Gastrocnemius medialis (tissue), 4 donors: ENCODE results near the gene HIRIP3. TPM values are rescaled to one million over a fixed set of nuclear protein-coding genes. Genes with fewer than 3 reads are reported as not detected.
"Not testable (repeated sequence)": the region's sequence is repeated elsewhere in the genome, so short reads cannot be mapped to it uniquely, and the experiment has no call there.

Experiments
- ATAC-seq, 2 donors: fragments of 150-250 bp; one replicate each; pipeline ENCODE4 v1.9.1; 2016
- DNase-seq, 2 donors: peaks; one replicate each; pipeline ENCODE4 v3.0.0-alpha.2; 2019
- H3K27ac ChIP-seq, 4 donors: fragments of 200-600 bp; sonication (generic); 1 replicate in 1 of 4; 2 replicates in 3 of 4; pipeline ENCODE4 v1.5.1; 2016 to 2018; ENCODE audit warnings: mild to moderate bottlenecking in 2 of 4, moderate library complexity in 1 of 4
- H3K27me3 ChIP-seq, 3 donors: fragments of 200-600 bp; sonication (generic) in 2 of 3; 1 replicate in 1 of 3; 2 replicates in 2 of 3; pipeline versions ENCODE4 v1.5.1 to v1.6.0; 2016 to 2019; ENCODE audit warnings: mild to moderate bottlenecking in 1 of 3, moderate library complexity in 1 of 3
- H3K36me3 ChIP-seq, 2 donors: fragments of 200-600 bp; sonication (generic) in 1 of 2; one replicate each; pipeline ENCODE4 v1.5.1; 2017 to 2018
- H3K4me1 ChIP-seq, 2 donors: fragments of 200-600 bp; sonication (generic) in 1 of 2; one replicate each; pipeline ENCODE4 v1.5.1; 2016 to 2017; ENCODE audit warnings: mild to moderate bottlenecking in 2 of 2
- H3K4me3 ChIP-seq, 4 donors: fragments of 200-600 bp; sonication (generic) in 3 of 4; 1 replicate in 1 of 4; 2 replicates in 3 of 4; pipeline ENCODE4 v1.5.1; 2016 to 2019; ENCODE audit warnings: mild to moderate bottlenecking in 2 of 4
- H3K9me3 ChIP-seq, 3 donors: fragments of 200-600 bp; sonication (generic) in 2 of 3; 1 replicate in 1 of 3; 2 replicates in 2 of 3; pipeline ENCODE4 v1.5.1; 2016 to 2019
- CTCF ChIP-seq, 5 experiments: fragments of 450-650 bp in 3 of 5; fragments of 200-600 bp in 2 of 5; sonication (generic) in 2 of 5; IDR thresholded peaks in 4 of 5; conservative IDR thresholded peaks in 1 of 5; 1 replicate in 4 of 5; 2 replicates in 1 of 5; pipeline ENCODE4 v1.5.1; 2016 to 2019; ENCODE audit warnings: antibody characterized with exemption in 5 of 5, mild to moderate bottlenecking in 3 of 5, moderate library complexity in 3 of 5
- POLR2A ChIP-seq, 2 donors: fragments of 450-650 bp; IDR thresholded peaks; one replicate each; pipeline ENCODE4 v1.6.1; 2017; ENCODE audit warnings: antibody characterized with exemption in 2 of 2, mild to moderate bottlenecking in 2 of 2, moderate library complexity in 2 of 2
- in situ Hi-C, 4 donors: fragments of 200-750 bp; cut with MboI; loops; one replicate each; pipeline versions ENCODE4 v1.15.0 to v1.8.0; 2017; ENCODE audit warnings: low sequenced_read_pairs in 4 of 4
- intact Hi-C: fragments of 100-400 bp; cut with DNase I; formaldehyde crosslinking; loops from one replicate; pipeline ENCODE4 v1.15.1; 2023; ENCODE audit warnings: low total_unique reads
- total RNA-seq, 4 donors: library from RNA; depleted of rRNA; stranded (reverse); fragments of >200 nt; gene quantifications; one replicate each; pipeline versions ENCODE4 v1.1.0 to v1.2.3, GENCODE V29; 2016

The HIRIP3 gene
- total RNA-seq, 4 donors from 2014 or later: 13.5 to 25.6 (median 17.2) TPM

- Histone ChIP-seq H3K27ac (no peak overlapping the region), H3K27me3 (peaks cover 0 to 5% (median 0%) of the 10 kb centered on the region in 3 donors), H3K4me1 (peaks cover 0 to 5% of the 10 kb centered on the region in 2 donors), H3K4me3 (no peak overlapping the region), H3K36me3 (no peaks in the 10 kb centered on the region), H3K9me3 (no peaks in the 10 kb centered on the region)
- ATAC-seq (no peak), DNase-seq (no peak)
- TF ChIP-seq CTCF (IDR thresholded peaks at IDR 0.05 in 4 of 5, conservative IDR thresholded peaks at IDR 0.05 in 1 of 5) (no peak), POLR2A (IDR thresholded peaks at IDR 0.05) (no peak)
- intact Hi-C loops: no loop called here
- in situ Hi-C loops: loop anchor here in 1 of 4 donors (25.0 kb wide), 1 partner anchor 331 kb away; the partner anchor contains the start of gene QPRT
Measured at GRCh38 chr16:30018731-30019158, 23.3 kb upstream of the HIRIP3 start.

GRCh38 chr16:30017937-30018336 is 22.5 kb upstream of the HIRIP3 start:
- H3K27me3 ChIP-seq, H3K4me1 ChIP-seq, H3K27ac ChIP-seq, H3K36me3 ChIP-seq, H3K4me3 ChIP-seq, intact Hi-C loops, H3K9me3 ChIP-seq, DNase-seq, ATAC-seq: not testable (repeated sequence)
- in situ Hi-C loops: loop anchor here in 1 of 4 donors (25.0 kb wide), 1 partner anchor 331 kb away; the partner anchor contains the start of gene QPRT

GRCh38 chr16:30017277-30017656 is 21.9 kb upstream of the HIRIP3 start:
- intact Hi-C loops: no loop called here
- Histone ChIP-seq H3K4me1 (peaks cover 0 to 5% of the 10 kb centered on the region in 2 donors), H3K36me3 (no peaks in the 10 kb centered on the region), H3K27me3 (peaks cover 2 to 7% (median 3%) of the 10 kb centered on the region in 3 donors), H3K27ac (no peak overlapping the region), H3K4me3 (no peak overlapping the region), H3K9me3 (no peaks in the 10 kb centered on the region)
- no peak for ATAC-seq
- in situ Hi-C loops: loop anchor here in 1 of 4 donors (25.0 kb wide), 1 partner anchor 330 kb away; the partner anchor contains the start of gene QPRT
- no peak for DNase-seq
- TF ChIP-seq CTCF (IDR thresholded peaks at IDR 0.05 in 4 of 5, conservative IDR thresholded peaks at IDR 0.05 in 1 of 5): no peak
- no peak for TF ChIP-seq POLR2A (IDR thresholded peaks at IDR 0.05)

- ATAC-seq (no peak), DNase-seq (no peak)
- in situ Hi-C loops: loop anchor here in 1 of 4 donors (25.0 kb wide), 1 partner anchor 329 kb away; the partner anchor contains the start of gene QPRT
- H3K27ac ChIP-seq: no peak overlapping the region
- H3K4me3 ChIP-seq: no peak overlapping the region
- TF ChIP-seq POLR2A (IDR thresholded peaks at IDR 0.05) (no peak), CTCF (IDR thresholded peaks at IDR 0.05 in 4 of 5, conservative IDR thresholded peaks at IDR 0.05 in 1 of 5) (no peak)
- H3K9me3 ChIP-seq: no peaks in the 10 kb centered on the region
- peaks cover 7 to 13% (median 9%) of the 10 kb centered on the region in 3 donors for H3K27me3 ChIP-seq
- peaks cover 0 to 5% of the 10 kb centered on the region in 2 donors for H3K4me1 ChIP-seq
- H3K36me3 ChIP-seq: no peaks in the 10 kb centered on the region
- intact Hi-C loops: no loop called here
Measured at GRCh38 chr16:30016555-30017276, 21.3 kb upstream of the HIRIP3 start.

GRCh38 chr16:30015450-30015849 is 20.0 kb upstream of the HIRIP3 start:
- H3K4me1 ChIP-seq, H3K36me3 ChIP-seq, intact Hi-C loops, H3K27ac ChIP-seq, ATAC-seq, H3K4me3 ChIP-seq, H3K9me3 ChIP-seq, DNase-seq: not testable (repeated sequence)
- in situ Hi-C loops: loop anchor here in 1 of 4 donors (25.0 kb wide), 1 partner anchor 328 kb away; the partner anchor contains the start of gene QPRT
- peaks cover 17 to 20% (median 20%) of the 10 kb centered on the region in 3 donors for H3K27me3 ChIP-seq

GRCh38 chr16:30012598-30012997 is 17.2 kb upstream of the HIRIP3 start:
- H3K4me1 ChIP-seq, intact Hi-C loops, H3K36me3 ChIP-seq, DNase-seq, H3K9me3 ChIP-seq, ATAC-seq, H3K4me3 ChIP-seq, H3K27ac ChIP-seq: not testable (repeated sequence)
- H3K27me3 ChIP-seq: peaks cover 36 to 40% (median 37%) of the 10 kb centered on the region in 3 donors
- in situ Hi-C loops: loop anchor here in 1 of 4 donors (25.0 kb wide), 1 partner anchor 325 kb away; the partner anchor contains the start of gene QPRT
